Uterus (tissue), 2 donors: Measurements from ENCODE around the gene FNDC5.

ENCODE experiments used
- POLR2A ChIP-seq, 2 donors: fragments of 450-650 bp; IDR thresholded peaks; one replicate each; pipeline ENCODE4 v1.6.1; 2016; ENCODE audit warnings: antibody characterized with exemption in 2 of 2, mild to moderate bottlenecking in 1 of 2, moderate library complexity in 1 of 2
- TF ChIP-seq, protein P1 (sequence below), 4 experiments: fragments of 200-600 bp in 2 of 4; fragments of 450-650 bp in 2 of 4; sonication (generic) in 2 of 4; IDR thresholded peaks; one replicate each; pipeline ENCODE4 v1.5.1; 2016 to 2019; ENCODE audit warnings: antibody characterized with exemption in 4 of 4, mild to moderate bottlenecking in 2 of 4, moderate library complexity in 1 of 4

GRCh38 chr1:32881291-32881690 lies 10.6 kb upstream of the FNDC5 start:
- TF ChIP-seq, protein P1, sequence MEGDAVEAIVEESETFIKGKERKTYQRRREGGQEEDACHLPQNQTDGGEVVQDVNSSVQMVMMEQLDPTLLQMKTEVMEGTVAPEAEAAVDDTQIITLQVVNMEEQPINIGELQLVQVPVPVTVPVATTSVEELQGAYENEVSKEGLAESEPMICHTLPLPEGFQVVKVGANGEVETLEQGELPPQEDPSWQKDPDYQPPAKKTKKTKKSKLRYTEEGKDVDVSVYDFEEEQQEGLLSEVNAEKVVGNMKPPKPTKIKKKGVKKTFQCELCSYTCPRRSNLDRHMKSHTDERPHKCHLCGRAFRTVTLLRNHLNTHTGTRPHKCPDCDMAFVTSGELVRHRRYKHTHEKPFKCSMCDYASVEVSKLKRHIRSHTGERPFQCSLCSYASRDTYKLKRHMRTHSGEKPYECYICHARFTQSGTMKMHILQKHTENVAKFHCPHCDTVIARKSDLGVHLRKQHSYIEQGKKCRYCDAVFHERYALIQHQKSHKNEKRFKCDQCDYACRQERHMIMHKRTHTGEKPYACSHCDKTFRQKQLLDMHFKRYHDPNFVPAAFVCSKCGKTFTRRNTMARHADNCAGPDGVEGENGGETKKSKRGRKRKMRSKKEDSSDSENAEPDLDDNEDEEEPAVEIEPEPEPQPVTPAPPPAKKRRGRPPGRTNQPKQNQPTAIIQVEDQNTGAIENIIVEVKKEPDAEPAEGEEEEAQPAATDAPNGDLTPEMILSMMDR (IDR thresholded peaks at IDR 0.05) = no peak
- TF ChIP-seq POLR2A (IDR thresholded peaks at IDR 0.05) = no peak
